ENCODE results near the gene TSPAN7.

GRCh38 chrX:38514016-38514854, 47.1 kb upstream of the TSPAN7 start:
- TF ChIP-seq CTCF (conservative IDR thresholded peaks at IDR 0.05), result no peak
- no peak for TF ChIP-seq EZH2 (IDR thresholded peaks at IDR 0.05; ENCODE audit: low read depth)
